ENCODE measurements around the gene HSD17B3. TPM values are rescaled to one million over a fixed set of nuclear protein-coding genes. Genes with fewer than 3 reads are reported as not detected.
"Not testable (repeated sequence)": the region's sequence is repeated elsewhere in the genome, so short reads cannot be mapped to it uniquely, and the experiment has no call there.

Gene HSD17B3
- total RNA-seq, 1 donor from 2014 or later: not detected

GRCh38 chr9:96241391-96241809 is 60.6 kb downstream of the HSD17B3 start:
- no peak for DNase-seq (ENCODE audit: low spot score)
- no peak overlapping the region for H3K27ac Mint-ChIP-seq (ENCODE audit: unreplicated experiment)
- H3K36me3 Mint-ChIP-seq (ENCODE audit: low read depth): no peaks in the 10 kb centered on the region
- peaks cover 8% of the 10 kb centered on the region for H3K27me3 Mint-ChIP-seq (ENCODE audit: low read depth)
- TF ChIP-seq, protein P1, sequence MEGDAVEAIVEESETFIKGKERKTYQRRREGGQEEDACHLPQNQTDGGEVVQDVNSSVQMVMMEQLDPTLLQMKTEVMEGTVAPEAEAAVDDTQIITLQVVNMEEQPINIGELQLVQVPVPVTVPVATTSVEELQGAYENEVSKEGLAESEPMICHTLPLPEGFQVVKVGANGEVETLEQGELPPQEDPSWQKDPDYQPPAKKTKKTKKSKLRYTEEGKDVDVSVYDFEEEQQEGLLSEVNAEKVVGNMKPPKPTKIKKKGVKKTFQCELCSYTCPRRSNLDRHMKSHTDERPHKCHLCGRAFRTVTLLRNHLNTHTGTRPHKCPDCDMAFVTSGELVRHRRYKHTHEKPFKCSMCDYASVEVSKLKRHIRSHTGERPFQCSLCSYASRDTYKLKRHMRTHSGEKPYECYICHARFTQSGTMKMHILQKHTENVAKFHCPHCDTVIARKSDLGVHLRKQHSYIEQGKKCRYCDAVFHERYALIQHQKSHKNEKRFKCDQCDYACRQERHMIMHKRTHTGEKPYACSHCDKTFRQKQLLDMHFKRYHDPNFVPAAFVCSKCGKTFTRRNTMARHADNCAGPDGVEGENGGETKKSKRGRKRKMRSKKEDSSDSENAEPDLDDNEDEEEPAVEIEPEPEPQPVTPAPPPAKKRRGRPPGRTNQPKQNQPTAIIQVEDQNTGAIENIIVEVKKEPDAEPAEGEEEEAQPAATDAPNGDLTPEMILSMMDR (IDR thresholded peaks at IDR 0.05): no peak
- no peaks in the 10 kb centered on the region for H3K9me3 Mint-ChIP-seq (ENCODE audit: low read depth)
- H3K4me3 Mint-ChIP-seq (ENCODE audit: unreplicated experiment): no peak overlapping the region
- H3K4me1 Mint-ChIP-seq (ENCODE audit: low read depth): peaks cover 18% of the 10 kb centered on the region

DNA sequence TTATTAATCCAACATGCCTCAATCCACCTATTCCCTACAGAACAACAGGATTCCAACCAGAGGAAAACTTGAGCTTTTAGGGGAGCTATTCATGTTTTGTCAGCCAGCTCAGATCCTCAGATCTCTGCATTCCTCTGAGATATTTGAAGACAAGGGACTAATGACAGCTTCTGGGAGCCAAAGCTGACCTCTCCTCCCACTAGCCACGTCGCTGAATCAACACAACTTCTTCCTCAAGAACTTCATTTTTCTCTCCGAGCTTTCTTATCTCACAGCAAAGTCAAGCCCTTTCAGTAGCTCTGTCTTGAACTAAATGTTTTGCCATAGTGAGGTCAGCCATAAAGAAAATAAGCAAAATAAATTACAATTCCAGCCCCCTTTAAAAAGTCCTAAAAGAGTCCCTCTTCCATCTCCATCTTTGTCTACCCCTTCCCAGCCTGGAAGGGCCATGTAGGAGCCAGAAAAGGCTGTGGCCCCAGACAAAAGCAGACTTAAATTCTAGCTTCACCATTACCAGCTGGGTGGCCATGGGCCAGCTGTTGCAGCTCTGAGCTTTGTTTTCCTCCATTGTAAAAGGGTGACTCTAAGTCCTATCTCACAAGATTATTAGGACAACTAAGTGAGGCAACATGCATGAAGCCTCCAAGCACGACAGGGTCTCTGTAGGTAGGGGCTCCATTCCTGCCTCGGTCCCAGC is 65.0 kb downstream of the HSD17B3 start:
- H3K36me3 Mint-ChIP-seq (ENCODE audit: low read depth): no peaks in the 10 kb centered on the region
- H3K27me3 Mint-ChIP-seq (ENCODE audit: low read depth): peaks cover 8% of the 10 kb centered on the region
- H3K9me3 Mint-ChIP-seq (ENCODE audit: low read depth): no peaks in the 10 kb centered on the region
- no peak overlapping the region for H3K4me3 Mint-ChIP-seq (ENCODE audit: unreplicated experiment)
- no peak overlapping the region for H3K27ac Mint-ChIP-seq (ENCODE audit: unreplicated experiment)
- TF ChIP-seq, protein P1 (IDR thresholded peaks at IDR 0.05): no peak
- no peak for DNase-seq (ENCODE audit: low spot score)
- H3K4me1 Mint-ChIP-seq (ENCODE audit: low read depth): peaks cover 19% of the 10 kb centered on the region

DNA sequence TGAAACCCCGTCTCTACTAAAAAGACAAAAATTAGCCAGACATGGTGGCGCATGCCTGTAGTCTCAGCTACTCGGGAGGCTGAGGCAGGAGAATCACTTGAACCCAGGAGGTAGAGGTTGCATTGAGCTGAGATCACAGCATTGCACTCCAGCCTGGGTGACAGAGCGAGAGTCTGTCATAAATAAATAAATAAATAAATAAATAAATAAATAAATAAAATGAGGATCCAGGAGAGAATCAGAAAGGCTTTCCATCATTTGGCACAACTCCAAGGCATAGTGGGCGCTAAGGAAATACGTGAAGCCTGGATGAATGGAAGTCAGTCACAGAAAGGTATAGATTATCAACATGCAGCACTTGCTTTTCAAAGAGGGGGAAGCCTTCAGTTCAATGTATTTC is 65.6 kb downstream of the HSD17B3 start:
- not testable (repeated sequence) for H3K9me3 Mint-ChIP-seq (ENCODE audit: low read depth); H3K36me3 Mint-ChIP-seq (ENCODE audit: low read depth); H3K27me3 Mint-ChIP-seq (ENCODE audit: low read depth); DNase-seq (ENCODE audit: low spot score); H3K4me3 Mint-ChIP-seq (ENCODE audit: unreplicated experiment); H3K27ac Mint-ChIP-seq (ENCODE audit: unreplicated experiment)
- H3K4me1 Mint-ChIP-seq (ENCODE audit: low read depth): peaks cover 19% of the 10 kb centered on the region

DNA sequence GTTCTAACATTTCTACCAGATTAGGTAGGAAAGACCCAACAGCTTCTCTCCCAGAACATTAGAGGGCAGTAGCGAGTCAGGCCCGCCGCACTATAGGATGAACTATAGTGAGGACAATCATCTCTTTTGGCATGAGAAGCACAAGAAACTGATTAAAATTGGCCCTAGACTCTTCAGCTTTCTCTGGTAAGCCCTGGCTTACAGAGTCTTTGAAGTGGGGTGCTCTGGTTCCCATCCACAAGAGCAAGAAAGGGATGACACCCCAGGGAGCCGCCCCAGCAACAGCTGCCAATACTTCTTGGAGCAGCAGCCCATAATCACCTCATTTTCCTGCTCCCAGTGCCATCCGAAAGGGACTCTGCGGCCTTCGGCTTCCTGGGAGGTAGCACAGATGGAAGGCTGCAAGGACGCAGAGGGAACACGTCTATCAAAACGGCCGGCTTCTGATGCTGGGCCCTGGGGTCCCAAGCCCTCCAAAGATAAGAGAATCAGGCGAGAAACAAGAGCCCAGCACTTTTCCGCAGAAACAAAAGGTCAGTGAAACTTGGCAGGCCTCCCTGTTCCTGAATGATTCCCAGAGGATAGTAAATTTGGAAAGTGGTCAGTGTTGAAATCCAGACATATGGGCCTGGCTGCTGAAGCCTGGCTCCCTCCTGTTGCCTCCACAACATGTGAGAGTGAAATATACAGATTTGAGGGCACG is 69.3 kb downstream of the HSD17B3 start:
- DNase-seq (ENCODE audit: low spot score): no peak
- Mint-ChIP-seq H3K36me3 (ENCODE audit: low read depth) (peaks cover 3% of the 10 kb centered on the region), H3K27me3 (ENCODE audit: low read depth) (no peaks in the 10 kb centered on the region), H3K27ac (ENCODE audit: unreplicated experiment) (peak overlapping the region; percentile 0), H3K9me3 (ENCODE audit: low read depth) (peaks cover 12% of the 10 kb centered on the region), H3K4me1 (ENCODE audit: low read depth) (peaks cover 19% of the 10 kb centered on the region), H3K4me3 (ENCODE audit: unreplicated experiment) (no peak overlapping the region)
- TF ChIP-seq, protein P1 (IDR thresholded peaks at IDR 0.05): peak; percentile 94

DNA sequence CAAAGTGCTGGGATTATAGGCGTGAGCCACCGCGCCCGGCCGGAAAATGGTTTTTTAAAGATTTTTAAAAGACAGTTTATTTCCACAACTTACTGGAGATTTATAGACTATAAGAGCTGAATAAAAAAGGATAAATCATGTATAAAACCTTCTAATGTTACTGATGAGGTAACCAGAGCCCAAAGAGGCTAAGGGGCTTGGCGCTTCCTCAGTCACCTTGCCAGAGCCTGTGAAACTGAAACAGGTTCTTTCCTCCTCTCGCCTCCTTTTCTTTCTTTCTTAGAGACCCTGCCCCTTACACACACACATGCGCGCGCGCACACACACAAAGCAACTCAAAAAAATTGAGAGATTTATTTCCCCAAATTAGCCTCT is 69.8 kb downstream of the HSD17B3 start:
- Mint-ChIP-seq H3K36me3 (ENCODE audit: low read depth) (peaks cover 3% of the 10 kb centered on the region), H3K4me3 (ENCODE audit: unreplicated experiment) (no peak overlapping the region), H3K27me3 (ENCODE audit: low read depth) (no peaks in the 10 kb centered on the region), H3K9me3 (ENCODE audit: low read depth) (peaks cover 14% of the 10 kb centered on the region), H3K27ac (ENCODE audit: unreplicated experiment) (peak overlapping the region; percentile 0), H3K4me1 (ENCODE audit: low read depth) (peaks cover 17% of the 10 kb centered on the region)
- TF ChIP-seq, protein P1 (IDR thresholded peaks at IDR 0.05): no peak
- DNase-seq (ENCODE audit: low spot score): no peak

Data from chondrocyte (in vitro differentiated cells).